ENCODE results near the gene ABCA2.

The ABCA2 gene

GRCh38 chr9:137052293-137052692 lies 24.3 kb upstream of the ABCA2 start:
- ATAC-seq = no peak
- TF ChIP-seq ZC3H10 (CRISPR knock-in tag; IDR thresholded peaks at IDR 0.05) (no peak), OSR1 (CRISPR knock-in tag; IDR thresholded peaks at IDR 0.05) (no peak), BACH2 (CRISPR knock-in tag; IDR thresholded peaks at IDR 0.05; ENCODE audit: borderline replicate concordance) (no peak), TOX (CRISPR knock-in tag; IDR thresholded peaks at IDR 0.05; ENCODE audit: borderline replicate concordance) (no peak), SNAI2 (CRISPR knock-in tag; IDR thresholded peaks at IDR 0.05) (no peak), ZFP3 (CRISPR knock-in tag; IDR thresholded peaks at IDR 0.05) (no peak), TSHZ2 (CRISPR knock-in tag; IDR thresholded peaks at IDR 0.05) (no peak), CSDC2 (CRISPR knock-in tag; IDR thresholded peaks at IDR 0.05) (no peak), ZNF8 (CRISPR knock-in tag; IDR thresholded peaks at IDR 0.05) (no peak), ZNF70 (CRISPR knock-in tag; IDR thresholded peaks at IDR 0.05) (no peak), ARNTL (CRISPR knock-in tag; IDR thresholded peaks at IDR 0.05; ENCODE audit: borderline replicate concordance, low read depth) (no peak), ZNF565 (CRISPR knock-in tag; conservative IDR thresholded peaks at IDR 0.05; ENCODE audit: low read depth) (no peak), ESRRG (CRISPR knock-in tag; IDR thresholded peaks at IDR 0.05) (no peak), TCF4 (CRISPR knock-in tag; IDR thresholded peaks at IDR 0.05; ENCODE audit: borderline replicate concordance) (no peak), ISL1 (CRISPR knock-in tag; IDR thresholded peaks at IDR 0.05) (no peak), ZFP30 (CRISPR knock-in tag; IDR thresholded peaks at IDR 0.05) (no peak)
- TF ChIP-seq, protein P1, sequence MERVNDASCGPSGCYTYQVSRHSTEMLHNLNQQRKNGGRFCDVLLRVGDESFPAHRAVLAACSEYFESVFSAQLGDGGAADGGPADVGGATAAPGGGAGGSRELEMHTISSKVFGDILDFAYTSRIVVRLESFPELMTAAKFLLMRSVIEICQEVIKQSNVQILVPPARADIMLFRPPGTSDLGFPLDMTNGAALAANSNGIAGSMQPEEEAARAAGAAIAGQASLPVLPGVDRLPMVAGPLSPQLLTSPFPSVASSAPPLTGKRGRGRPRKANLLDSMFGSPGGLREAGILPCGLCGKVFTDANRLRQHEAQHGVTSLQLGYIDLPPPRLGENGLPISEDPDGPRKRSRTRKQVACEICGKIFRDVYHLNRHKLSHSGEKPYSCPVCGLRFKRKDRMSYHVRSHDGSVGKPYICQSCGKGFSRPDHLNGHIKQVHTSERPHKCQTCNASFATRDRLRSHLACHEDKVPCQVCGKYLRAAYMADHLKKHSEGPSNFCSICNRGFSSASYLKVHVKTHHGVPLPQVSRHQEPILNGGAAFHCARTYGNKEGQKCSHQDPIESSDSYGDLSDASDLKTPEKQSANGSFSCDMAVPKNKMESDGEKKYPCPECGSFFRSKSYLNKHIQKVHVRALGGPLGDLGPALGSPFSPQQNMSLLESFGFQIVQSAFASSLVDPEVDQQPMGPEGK (CRISPR knock-in tag; IDR thresholded peaks at IDR 0.05; ENCODE audit: borderline replicate concordance) = no peak
- TF ChIP-seq, protein P2, sequence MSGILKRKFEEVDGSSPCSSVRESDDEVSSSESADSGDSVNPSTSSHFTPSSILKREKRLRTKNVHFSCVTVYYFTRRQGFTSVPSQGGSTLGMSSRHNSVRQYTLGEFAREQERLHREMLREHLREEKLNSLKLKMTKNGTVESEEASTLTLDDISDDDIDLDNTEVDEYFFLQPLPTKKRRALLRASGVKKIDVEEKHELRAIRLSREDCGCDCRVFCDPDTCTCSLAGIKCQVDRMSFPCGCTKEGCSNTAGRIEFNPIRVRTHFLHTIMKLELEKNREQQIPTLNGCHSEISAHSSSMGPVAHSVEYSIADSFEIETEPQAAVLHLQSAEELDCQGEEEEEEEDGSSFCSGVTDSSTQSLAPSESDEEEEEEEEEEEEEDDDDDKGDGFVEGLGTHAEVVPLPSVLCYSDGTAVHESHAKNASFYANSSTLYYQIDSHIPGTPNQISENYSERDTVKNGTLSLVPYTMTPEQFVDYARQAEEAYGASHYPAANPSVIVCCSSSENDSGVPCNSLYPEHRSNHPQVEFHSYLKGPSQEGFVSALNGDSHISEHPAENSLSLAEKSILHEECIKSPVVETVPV (CRISPR knock-in tag; IDR thresholded peaks at IDR 0.05) = no peak
- TF ChIP-seq, protein P3, sequence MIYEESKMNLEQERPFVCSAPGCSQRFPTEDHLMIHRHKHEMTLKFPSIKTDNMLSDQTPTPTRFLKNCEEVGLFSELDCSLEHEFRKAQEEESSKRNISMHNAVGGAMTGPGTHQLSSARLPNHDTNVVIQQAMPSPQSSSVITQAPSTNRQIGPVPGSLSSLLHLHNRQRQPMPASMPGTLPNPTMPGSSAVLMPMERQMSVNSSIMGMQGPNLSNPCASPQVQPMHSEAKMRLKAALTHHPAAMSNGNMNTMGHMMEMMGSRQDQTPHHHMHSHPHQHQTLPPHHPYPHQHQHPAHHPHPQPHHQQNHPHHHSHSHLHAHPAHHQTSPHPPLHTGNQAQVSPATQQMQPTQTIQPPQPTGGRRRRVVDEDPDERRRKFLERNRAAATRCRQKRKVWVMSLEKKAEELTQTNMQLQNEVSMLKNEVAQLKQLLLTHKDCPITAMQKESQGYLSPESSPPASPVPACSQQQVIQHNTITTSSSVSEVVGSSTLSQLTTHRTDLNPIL (CRISPR knock-in tag; IDR thresholded peaks at IDR 0.05; ENCODE audit: low read depth) = no peak

GRCh38 chr9:137051145-137051724 lies 23.2 kb upstream of the ABCA2 start:
- no peak for ATAC-seq
- TF ChIP-seq CSDC2 (CRISPR knock-in tag; IDR thresholded peaks at IDR 0.05) (no peak), ESRRG (CRISPR knock-in tag; IDR thresholded peaks at IDR 0.05) (no peak), SNAI2 (CRISPR knock-in tag; IDR thresholded peaks at IDR 0.05) (no peak), OSR1 (CRISPR knock-in tag; IDR thresholded peaks at IDR 0.05) (no peak), ZNF70 (CRISPR knock-in tag; IDR thresholded peaks at IDR 0.05) (no peak), TCF4 (CRISPR knock-in tag; IDR thresholded peaks at IDR 0.05; ENCODE audit: borderline replicate concordance) (no peak), BACH2 (CRISPR knock-in tag; IDR thresholded peaks at IDR 0.05; ENCODE audit: borderline replicate concordance) (no peak), ISL1 (CRISPR knock-in tag; IDR thresholded peaks at IDR 0.05) (no peak)
- TF ChIP-seq, protein P2 (CRISPR knock-in tag; IDR thresholded peaks at IDR 0.05) = no peak

DNA sequence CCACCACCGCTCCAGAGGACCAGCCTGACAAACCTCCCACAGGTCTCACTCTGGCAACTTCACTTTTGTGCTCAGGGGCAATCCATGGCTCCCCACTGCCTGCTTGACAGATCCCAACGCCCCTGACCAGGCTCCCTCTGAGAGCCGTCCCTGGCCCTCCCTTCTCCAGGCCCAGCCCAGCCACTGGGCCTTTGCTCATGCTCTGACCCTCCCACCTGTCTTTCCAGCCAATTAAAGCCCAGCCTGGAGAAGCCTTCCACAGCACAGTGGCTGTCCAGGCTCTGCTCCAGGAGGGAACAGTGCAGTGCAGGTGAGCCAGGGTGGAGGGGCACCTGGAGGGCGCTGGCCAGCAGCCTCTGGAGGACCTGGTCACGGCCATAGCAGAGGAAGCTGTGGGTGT lies 22.5 kb upstream of the ABCA2 start:
- no peak for TF ChIP-seq ZFP3 (CRISPR knock-in tag; IDR thresholded peaks at IDR 0.05)
- TF ChIP-seq ZNF8 (CRISPR knock-in tag; IDR thresholded peaks at IDR 0.05) = no peak
- TF ChIP-seq TSHZ2 (CRISPR knock-in tag; IDR thresholded peaks at IDR 0.05) = no peak
- TF ChIP-seq ESRRG (CRISPR knock-in tag; IDR thresholded peaks at IDR 0.05) = no peak
- TF ChIP-seq ISL1 (CRISPR knock-in tag; IDR thresholded peaks at IDR 0.05) = no peak
- no peak for TF ChIP-seq ARNTL (CRISPR knock-in tag; IDR thresholded peaks at IDR 0.05; ENCODE audit: borderline replicate concordance, low read depth)
- no peak for TF ChIP-seq TOX (CRISPR knock-in tag; IDR thresholded peaks at IDR 0.05; ENCODE audit: borderline replicate concordance)
- TF ChIP-seq BACH2 (CRISPR knock-in tag; IDR thresholded peaks at IDR 0.05; ENCODE audit: borderline replicate concordance) = no peak
- TF ChIP-seq, protein P1 (CRISPR knock-in tag; IDR thresholded peaks at IDR 0.05; ENCODE audit: borderline replicate concordance) = no peak
- no peak for ATAC-seq

Data from SK-N-SH treated with all-trans-retinoic acid at 6 μM for 48 hours (cell line).